H1 (cell line): ENCODE data around the gene EMC6. TPM values are rescaled to one million over a fixed set of nuclear protein-coding genes. Genes with fewer than 3 reads are reported as not detected.

ENCODE experiments used
- CTCF ChIA-PET: fragments of 300-600 bp; sonication (Branson Sonifier 250); formaldehyde crosslinking; loops from one replicate; lab custom pipeline; 2021; ENCODE audit not compliant: partially characterized antibody; lab: Charles Lee
- POLR2A ChIA-PET: fragments of 300-600 bp; sonication (Branson Sonifier 250); formaldehyde crosslinking; loops from one replicate; lab custom pipeline; 2021; ENCODE audit warnings: inconsistent platforms; ENCODE audit not compliant: partially characterized antibody; lab: Charles Lee
- DNase-seq, 2 experiments: peaks; one replicate each; pipeline versions ENCODE4 v3.0.0 to v3.0.0-alpha.2; 2010 to 2022; ENCODE audit warnings: low spot score in 2 of 2, low read depth in 1 of 2, mixed read lengths in 1 of 2
- FAIRE-seq: peaks from 2 replicates; lab custom pipeline; 2011; peaks lifted over from hg19 to GRCh38; lab: Jason Lieb, UNC
- H2AFZ ChIP-seq: 2 replicates; pipeline ENCODE4 v1.8.1; 2012; ENCODE audit warnings: low read length, inconsistent platforms
- H2AK5ac ChIP-seq: 2 replicates; pipeline ENCODE4 v1.6.1; 2013; ENCODE audit warnings: low read depth, low read length
- H2BK120ac ChIP-seq: replicated peaks from 2 replicates; pipeline ENCODE3; 2013; ENCODE audit warnings: low read depth, low read length, inconsistent platforms
- H2BK12ac ChIP-seq: 2 replicates; pipeline ENCODE4 v1.6.1; 2013; ENCODE audit warnings: low read depth, low read length
- H2BK15ac ChIP-seq: 2 replicates; pipeline ENCODE4 v1.6.1; 2013; ENCODE audit warnings: low read length
- H2BK20ac ChIP-seq: 2 replicates; pipeline ENCODE4 v1.6.1; 2013; ENCODE audit warnings: low read length
- H2BK5ac ChIP-seq: 2 replicates; pipeline ENCODE4 v1.6.1; 2013; ENCODE audit warnings: low read depth, low read length
- H3K14ac ChIP-seq: 2 replicates; pipeline ENCODE4 v1.6.1; 2013; ENCODE audit warnings: inconsistent platforms; ENCODE audit not compliant: insufficient read length
- H3K18ac ChIP-seq: 2 replicates; pipeline ENCODE4 v1.6.1; 2013; ENCODE audit warnings: low read length; ENCODE audit errors: extremely low read depth
- H3K23ac ChIP-seq: 2 replicates; pipeline ENCODE4 v1.6.1; 2013; ENCODE audit warnings: inconsistent platforms; ENCODE audit not compliant: insufficient read length
- H3K23me2 ChIP-seq: 2 replicates; pipeline ENCODE4 v1.6.1; 2013; ENCODE audit warnings: low read depth, low read length
- H3K27ac ChIP-seq: 2 replicates; pipeline ENCODE4 v1.6.1; 2011; ENCODE audit warnings: low read depth, low read length, inconsistent platforms
- H3K27me3 ChIP-seq, 4 experiments: replicated peaks in 1 of 4; 1 replicate in 1 of 4; 2 replicates in 3 of 4; pipeline versions ENCODE4 v1.6.1 to v1.8.1; 2011 to 2013; ENCODE audit warnings: low read length in 3 of 4, mild to moderate bottlenecking in 3 of 4, inconsistent platforms in 2 of 4, mixed read lengths in 2 of 4, moderate library complexity in 1 of 4; ENCODE audit not compliant: control insufficient read depth in 3 of 4, insufficient read depth in 3 of 4; ENCODE audit errors: extremely low read depth in 1 of 4
- H3K36me3 ChIP-seq, 4 experiments: 2 replicates each; pipeline versions ENCODE4 v1.6.1 to v1.8.1; 2011 to 2013; ENCODE audit warnings: mild to moderate bottlenecking in 4 of 4, low read length in 3 of 4, moderate library complexity in 2 of 4, control low read depth in 1 of 4, inconsistent platforms in 1 of 4; ENCODE audit not compliant: insufficient read depth in 4 of 4, control insufficient read depth in 2 of 4
- H3K4ac ChIP-seq: replicated peaks from 2 replicates; pipeline ENCODE3; 2013; ENCODE audit warnings: low read length, low read depth, mixed read lengths, inconsistent platforms; ENCODE audit not compliant: insufficient read length
- H3K4me1 ChIP-seq, 4 experiments: replicated peaks in 1 of 4; 1 replicate in 1 of 4; 2 replicates in 3 of 4; pipeline versions ENCODE4 v1.6.1 to v1.8.1; 2011 to 2013; ENCODE audit warnings: low read length in 3 of 4, inconsistent platforms in 2 of 4, mixed read lengths in 1 of 4; ENCODE audit not compliant: insufficient read depth in 4 of 4, control insufficient read depth in 3 of 4
- H3K4me2 ChIP-seq, 2 experiments: 2 replicates each; pipeline versions ENCODE4 v1.6.1 to v1.8.1; 2011 to 2013; ENCODE audit warnings: low read depth in 2 of 2, low read length in 2 of 2, control low read depth in 1 of 2, inconsistent platforms in 1 of 2, mild to moderate bottlenecking in 1 of 2; ENCODE audit not compliant: insufficient read depth in 1 of 2
- H3K4me3 ChIP-seq, 4 experiments: fragments of 200-600, 300-600 bp in 1 of 4; sonication (generic), shearing (Covaris generic), sonication (Bioruptor Twin) in 1 of 4; 2 replicates each; pipeline versions ENCODE4 v1.5.1 to v1.8.1; 2011 to 2016; ENCODE audit warnings: low read length in 4 of 4, low read depth in 3 of 4, control low read depth in 2 of 4, inconsistent platforms in 2 of 4, mild to moderate bottlenecking in 2 of 4, mixed read lengths in 1 of 4, moderate library complexity in 1 of 4; ENCODE audit not compliant: insufficient read depth in 2 of 4; ENCODE audit errors: extremely low read depth in 1 of 4
- H3K56ac ChIP-seq: replicated peaks from 2 replicates; pipeline ENCODE3; 2013; ENCODE audit warnings: low read depth, mild to moderate bottlenecking, mixed read lengths, low read length, inconsistent platforms; ENCODE audit not compliant: insufficient read length
- H3K79me1 ChIP-seq: 2 replicates; pipeline ENCODE4 v1.6.1; 2013; ENCODE audit warnings: low read depth, low read length, control low read depth
- H3K79me2 ChIP-seq, 2 experiments: 2 replicates each; pipeline versions ENCODE4 v1.6.1 to v1.8.1; 2012 to 2013; ENCODE audit warnings: low read length in 2 of 2, mild to moderate bottlenecking in 2 of 2, inconsistent platforms in 1 of 2; ENCODE audit not compliant: insufficient read depth in 2 of 2, control insufficient read depth in 1 of 2
- H3K9ac ChIP-seq, 4 experiments: replicated peaks in 1 of 4; 1 replicate in 1 of 4; 2 replicates in 3 of 4; pipeline versions ENCODE4 v1.6.1 to v1.8.1; 2011 to 2013; ENCODE audit warnings: low read depth in 3 of 4, low read length in 3 of 4, control low read depth in 2 of 4, mild to moderate bottlenecking in 2 of 4, moderate library complexity in 2 of 4, inconsistent platforms in 1 of 4; ENCODE audit errors: extremely low read depth in 1 of 4
- H3K9me3 ChIP-seq, 2 experiments: 2 replicates each; pipeline versions ENCODE4 v1.6.1 to v1.8.1; 2012 to 2013; ENCODE audit warnings: mild to moderate bottlenecking in 2 of 2, moderate library complexity in 2 of 2, control low read depth in 1 of 2, inconsistent platforms in 1 of 2, low read depth in 1 of 2, low read length in 1 of 2, mixed read lengths in 1 of 2; ENCODE audit not compliant: insufficient read depth in 2 of 2
- H4K20me1 ChIP-seq, 2 experiments: replicated peaks in 1 of 2; 2 replicates each; pipeline versions ENCODE3 to v1.8.1; 2011 to 2013; ENCODE audit warnings: inconsistent platforms in 2 of 2, low read length in 2 of 2, mild to moderate bottlenecking in 1 of 2; ENCODE audit not compliant: insufficient read depth in 2 of 2, control insufficient read depth in 1 of 2
- H4K5ac ChIP-seq: 2 replicates; pipeline ENCODE4 v1.6.1; 2013; ENCODE audit warnings: low read length, low read depth, mixed read lengths, inconsistent platforms; ENCODE audit not compliant: insufficient read length
- H4K8ac ChIP-seq: 2 replicates; pipeline ENCODE4 v1.8.0; 2013; ENCODE audit warnings: mild to moderate bottlenecking, moderate library complexity, low read length, inconsistent platforms; ENCODE audit not compliant: insufficient read depth; ENCODE audit errors: extremely low read depth
- H4K91ac ChIP-seq: replicated peaks from 2 replicates; pipeline ENCODE3; 2013; ENCODE audit warnings: low read length, mixed read lengths, inconsistent platforms; ENCODE audit not compliant: insufficient read length
- ASH2L ChIP-seq: fragments of 200-600, 300-600 bp; sonication (generic); IDR thresholded peaks from one replicate; pipeline ENCODE4 v1.7.1; 2017; ENCODE audit warnings: low read length
- BRCA1 ChIP-seq: IDR thresholded peaks from 2 replicates; pipeline ENCODE4 v1.6.1; 2012; ENCODE audit warnings: low read depth, low read length, improper control_type of control experiment
- CHD2 ChIP-seq: IDR thresholded peaks from 2 replicates; pipeline ENCODE4 v1.6.1; 2012; ENCODE audit warnings: low read length, improper control_type of control experiment
- CREB1 ChIP-seq: IDR thresholded peaks from 2 replicates; pipeline ENCODE4 v1.6.1; 2012; ENCODE audit warnings: inconsistent platforms
- GTF2F1 ChIP-seq: IDR thresholded peaks from 2 replicates; pipeline ENCODE4 v1.6.1; 2012; ENCODE audit warnings: low read depth, low read length, improper control_type of control experiment, borderline replicate concordance
- HDAC6 ChIP-seq: IDR thresholded peaks from one replicate; pipeline ENCODE4 v1.7.1; 2012; ENCODE audit warnings: low read depth, mild to moderate bottlenecking, inconsistent platforms, low read length, moderate library complexity
- KDM5A ChIP-seq: fragments of 200-600 bp; IDR thresholded peaks from 2 replicates; pipeline ENCODE4 v1.7.1; 2012; ENCODE audit warnings: mild to moderate bottlenecking, low read length, inconsistent platforms, mixed read lengths
- RBBP5 ChIP-seq: IDR thresholded peaks from 2 replicates; pipeline ENCODE4 v1.7.1; 2012; ENCODE audit warnings: low read depth, mild to moderate bottlenecking, inconsistent platforms, low read length, moderate library complexity, borderline replicate concordance
- RXRA ChIP-seq: IDR thresholded peaks from 2 replicates; pipeline ENCODE4 v1.6.1; 2011; ENCODE audit warnings: low read depth, mild to moderate bottlenecking, low read length, moderate library complexity; ENCODE audit not compliant: insufficient read depth
- SIN3A ChIP-seq, 2 experiments: IDR thresholded peaks in 1 of 2; conservative IDR thresholded peaks in 1 of 2; 2 replicates each; pipeline ENCODE4 v1.6.1; 2011 to 2012; ENCODE audit warnings: low read length in 2 of 2, improper control_type of control experiment in 1 of 2, low read depth in 1 of 2, mild to moderate bottlenecking in 1 of 2
- SUZ12 ChIP-seq: fragments of 200-600 bp; sonication (generic); IDR thresholded peaks from 2 replicates; pipeline ENCODE4 v1.6.1; 2012; ENCODE audit warnings: mild to moderate bottlenecking, inconsistent platforms, low read length, moderate library complexity, mixed read lengths
- TAF1 ChIP-seq: IDR thresholded peaks from 2 replicates; pipeline ENCODE4 v1.6.1; 2011; ENCODE audit warnings: mild to moderate bottlenecking, low read depth, low read length
- TBP ChIP-seq: IDR thresholded peaks from 2 replicates; pipeline ENCODE4 v1.6.1; 2011; ENCODE audit warnings: low read depth, low read length, improper control_type of control experiment
- TCF12 ChIP-seq: IDR thresholded peaks from 2 replicates; pipeline ENCODE4 v1.6.1; 2011; ENCODE audit warnings: low read depth, mild to moderate bottlenecking, low read length
- whole genome bisulfite sequencing, 2 experiments: shearing (Covaris generic) in 1 of 2; methylation state at CpG; one replicate each; pipeline versions ENCODE4 v1.1.6 to v1.1.7; 2013 to 2015; ENCODE audit warnings: low lambda C conversion rate in 2 of 2, mixed read lengths in 2 of 2, inconsistent platforms in 1 of 2, low coverage in 1 of 2, missing lambda C conversion rate in 1 of 2; ENCODE audit not compliant: insufficient replicate concordance in 2 of 2, insufficient coverage in 1 of 2, insufficient read length in 1 of 2; ENCODE audit errors: extremely low coverage in 1 of 2, missing lambda C conversion rate in 1 of 2; 5-methylcytosine and 5-hydroxymethylcytosine counted together
- polyA plus RNA-seq, 7 experiments: library from polyadenylated mRNA; depleted of rRNA in 3 of 7; stranded (reverse) in 5 of 7; unstranded in 2 of 7; fragments of >200 nt in 5 of 7; fragments of 200-250 nt in 2 of 7; gene quantifications; 1 replicate in 5 of 7; 2 replicates in 1 of 7; 4 replicates in 1 of 7; pipeline versions ENCODE4 v1.2.1 to v1.2.3, GENCODE V29; 2011 to 2013; ENCODE audit warnings: missing spikeins in 2 of 7, mixed read lengths in 2 of 7
- total RNA-seq: library from RNA; stranded (reverse); fragmentation: NEBNext Ultra II Directional; extraction: Animal tissue kit (Norgen Biotek cat#: 25700); gene quantifications from 2 replicates; pipeline ENCODE4 v1.2.1, GENCODE V29; 2021

Gene EMC6
- total and polyA plus RNA-seq, 2 of the 8 experiments (the other 6 are each of a cell fraction or from before 2014, with no cell fraction given): 81.5 to 193 TPM

- Histone ChIP-seq H2BK12ac (no peak overlapping the region), H3K18ac (no peak overlapping the region), H2BK120ac (no peak overlapping the region), H3K9ac (no peak overlapping the region), H2BK20ac (no peak overlapping the region), H3K9me3 (no peaks in the 10 kb centered on the region), H4K8ac (no peak overlapping the region; the same call in 1 of the 2 replicates), H4K91ac (no peak overlapping the region), H3K4me1 (no peaks in the 10 kb centered on the region), H4K20me1 (peaks cover 2 to 12% of the 10 kb centered on the region in 2 experiments), H4K5ac (no peak overlapping the region), H3K27ac (no peak overlapping the region), H3K4me2 (no peak overlapping the region), H3K14ac (no peak overlapping the region), H3K36me3 (peaks cover 8 to 46% (median 20%) of the 10 kb centered on the region in 4 experiments; a peak in 6 of 8 replicates), H3K56ac (no peak overlapping the region), H3K4ac (no peak overlapping the region), H3K23ac (no peak overlapping the region), H3K79me1 (peaks cover 4% of the 10 kb centered on the region; the same call in 1 of the 2 replicates), H2AK5ac (no peak overlapping the region), H3K23me2 (no peaks in the 10 kb centered on the region), H2AFZ (no peak overlapping the region), H2BK5ac (no peak overlapping the region), H2BK15ac (no peak overlapping the region), H3K4me3 (no peak overlapping the region), H3K79me2 (peaks cover 0 to 6% of the 10 kb centered on the region in 2 experiments; a peak in 1 of 4 replicates), H3K27me3 (no peaks in the 10 kb centered on the region)
- 93% methylated on average over 11 of the region's 11 CpGs; no CpG with 5 or more reads in 1 of the 2 experiments for WGBS, 2 experiments
- ChIA-PET CTCF (interaction anchor here (0.6 to 2.4 kb wide), 4 partner anchors 20 to 547 kb away, joined by 3 to 10 read pairs (median 3); no protein-coding TSS in a partner anchor), POLR2A (interaction anchor here (0.8 to 1.4 kb wide), 2 partner anchors 15 to 36 kb away, joined by 3 read pairs; no protein-coding TSS in a partner anchor)
- FAIRE-seq (no peak), DNase-seq (no peak)
- TF ChIP-seq RBBP5 (no peak), RXRA (no peak), HDAC6 (no peak), GTF2F1 (no peak), SUZ12 (no peak), CHD2 (no peak), SIN3A (conservative IDR thresholded peaks at IDR 0.05 in 1 of 2, IDR thresholded peaks at IDR 0.05 in 1 of 2; ENCODE audit: low read depth in 1 of 2, low read length in 2 of 2) (no peak), TCF12 (no peak), BRCA1 (no peak), TAF1 (no peak), CREB1 (no peak), TBP (no peak), KDM5A (no peak), ASH2L (no peak)
Observed at GRCh38 chr17:3627769-3628167, 40.8 kb upstream of the EMC6 start.
